ENCODE measurements around the gene OAF. TPM values are rescaled to one million over a fixed set of nuclear protein-coding genes. Genes with fewer than 3 reads are reported as not detected.

OAF gene
- total RNA-seq, 1 experiment from 2014 or later: 97.1 TPM

DNA sequence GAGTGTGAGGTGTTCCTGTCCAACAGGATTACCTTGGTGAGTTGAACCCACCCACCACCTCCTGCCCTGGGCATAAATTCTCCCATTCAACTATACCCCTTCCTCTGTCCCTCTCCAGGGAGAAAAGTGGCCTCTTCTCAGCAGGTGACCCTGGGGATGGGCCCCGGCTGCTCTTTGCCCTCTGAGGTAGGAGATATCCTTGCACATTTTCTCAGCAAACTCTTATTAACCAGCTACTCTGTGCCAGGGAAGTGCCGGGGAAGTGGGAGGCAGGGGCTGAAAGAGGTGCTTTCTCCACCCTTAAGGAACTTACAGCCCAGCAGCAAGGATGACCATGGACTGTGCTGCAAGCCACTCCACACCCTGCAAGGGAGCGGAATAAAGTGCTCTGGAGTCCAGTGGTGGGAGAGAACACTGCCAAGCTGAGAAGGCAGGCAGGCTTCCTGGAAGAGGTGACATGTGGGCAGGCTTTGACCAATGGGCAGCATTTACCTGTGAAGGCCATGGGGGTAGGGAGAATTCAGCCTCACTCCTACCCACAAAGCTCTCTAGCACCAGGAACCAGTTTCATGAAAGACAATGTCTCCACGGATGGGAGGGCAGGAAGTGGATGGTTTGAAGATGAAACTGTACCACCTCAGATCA lies 21.9 kb upstream of the OAF start:
- H3K9me2 ChIP-seq (replicated peaks; ENCODE audit: low read length): no peaks in the 10 kb centered on the region
- no peaks in the 10 kb centered on the region for H3K36me3 ChIP-seq (ENCODE audit: low read depth, low read length)
- no peaks in the 10 kb centered on the region for H3K79me2 ChIP-seq (ENCODE audit: low read length)
- H2AFZ ChIP-seq (ENCODE audit: low read length): no peak overlapping the region
- no peak for DNase-seq
- no peak for ATAC-seq
- CTCF ChIA-PET: no interaction called here
- H3K4me3 ChIP-seq (ENCODE audit: low read length): no peak overlapping the region
- H3K27ac ChIP-seq (ENCODE audit: low read length): no peak overlapping the region
- TF ChIP-seq EZH2phosphoT487 (IDR thresholded peaks at IDR 0.05; ENCODE audit: borderline replicate concordance, low read length): no peak
- no peak for TF ChIP-seq EZH2 (IDR thresholded peaks at IDR 0.05; ENCODE audit: low read length, unreplicated experiment)
- TF ChIP-seq, protein P1, sequence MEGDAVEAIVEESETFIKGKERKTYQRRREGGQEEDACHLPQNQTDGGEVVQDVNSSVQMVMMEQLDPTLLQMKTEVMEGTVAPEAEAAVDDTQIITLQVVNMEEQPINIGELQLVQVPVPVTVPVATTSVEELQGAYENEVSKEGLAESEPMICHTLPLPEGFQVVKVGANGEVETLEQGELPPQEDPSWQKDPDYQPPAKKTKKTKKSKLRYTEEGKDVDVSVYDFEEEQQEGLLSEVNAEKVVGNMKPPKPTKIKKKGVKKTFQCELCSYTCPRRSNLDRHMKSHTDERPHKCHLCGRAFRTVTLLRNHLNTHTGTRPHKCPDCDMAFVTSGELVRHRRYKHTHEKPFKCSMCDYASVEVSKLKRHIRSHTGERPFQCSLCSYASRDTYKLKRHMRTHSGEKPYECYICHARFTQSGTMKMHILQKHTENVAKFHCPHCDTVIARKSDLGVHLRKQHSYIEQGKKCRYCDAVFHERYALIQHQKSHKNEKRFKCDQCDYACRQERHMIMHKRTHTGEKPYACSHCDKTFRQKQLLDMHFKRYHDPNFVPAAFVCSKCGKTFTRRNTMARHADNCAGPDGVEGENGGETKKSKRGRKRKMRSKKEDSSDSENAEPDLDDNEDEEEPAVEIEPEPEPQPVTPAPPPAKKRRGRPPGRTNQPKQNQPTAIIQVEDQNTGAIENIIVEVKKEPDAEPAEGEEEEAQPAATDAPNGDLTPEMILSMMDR (conservative IDR thresholded peaks at IDR 0.05; ENCODE audit: low read depth, low read length): no peak
- no peaks in the 10 kb centered on the region for H4K20me1 ChIP-seq (ENCODE audit: low read length)
- no TSS peak for BruUV-seq (replicated peaks)
- H3K27me3 ChIP-seq (ENCODE audit: low read length): peaks cover 23% of the 10 kb centered on the region
- no peak overlapping the region for H3K4me2 ChIP-seq (ENCODE audit: low read length)
- H3F3A ChIP-seq (ENCODE audit: low read length, unreplicated experiment): no peaks in the 10 kb centered on the region
- H3K9ac ChIP-seq (ENCODE audit: low read length): no peak overlapping the region
- no peaks in the 10 kb centered on the region for H3K9me3 ChIP-seq (ENCODE audit: low read length)
- intact Hi-C loops (cut with micrococcal nuclease): no loop called here
- H3K4me1 ChIP-seq (ENCODE audit: insufficient read depth, low read length): peaks cover 11% of the 10 kb centered on the region; the same call in 1 of the 2 replicates
- POLR2A ChIA-PET (ENCODE audit: unreplicated experiment): no interaction called here

DNA sequence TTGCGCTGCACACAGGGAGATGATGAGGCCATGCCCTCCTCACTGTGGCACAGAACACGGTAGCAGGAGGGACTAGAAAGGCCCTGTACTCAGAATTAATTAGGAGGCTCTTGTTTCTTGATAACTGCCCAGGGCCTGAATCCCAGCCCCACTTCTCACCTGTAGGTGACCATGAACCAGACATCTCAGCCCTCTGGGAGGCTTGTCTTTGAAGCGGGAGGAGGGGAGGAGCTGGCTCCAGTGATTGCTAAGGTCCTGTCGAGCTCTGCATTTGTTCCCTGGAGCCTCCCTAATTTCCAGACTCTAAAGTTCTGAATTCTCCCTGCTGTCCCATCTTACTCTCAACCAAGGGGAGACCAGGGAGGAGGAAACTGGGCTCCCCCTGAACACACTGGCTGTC lies 19.8 kb upstream of the OAF start:
- no peak for ATAC-seq
- CTCF ChIA-PET: no interaction called here

More for the DNA sequence above, 19.8 kb upstream of the OAF start:
- no peak for DNase-seq
- intact Hi-C loops (cut with micrococcal nuclease): no loop called here
- BruUV-seq (replicated peaks): no TSS peak
- Histone ChIP-seq H3K36me3 (ENCODE audit: low read depth, low read length) (no peaks in the 10 kb centered on the region), H4K20me1 (ENCODE audit: low read length) (no peaks in the 10 kb centered on the region), H3K4me1 (ENCODE audit: insufficient read depth, low read length) (peaks cover 11% of the 10 kb centered on the region; the same call in 1 of the 2 replicates), H3K4me2 (ENCODE audit: low read length) (no peak overlapping the region), H3K9me2 (replicated peaks; ENCODE audit: low read length) (no peaks in the 10 kb centered on the region), H3K79me2 (ENCODE audit: low read length) (no peaks in the 10 kb centered on the region), H3K9ac (ENCODE audit: low read length) (no peak overlapping the region), H3K27ac (ENCODE audit: low read length) (no peak overlapping the region), H3F3A (ENCODE audit: low read length, unreplicated experiment) (no peaks in the 10 kb centered on the region), H2AFZ (ENCODE audit: low read length) (no peak overlapping the region), H3K27me3 (ENCODE audit: low read length) (peaks cover 23% of the 10 kb centered on the region), H3K4me3 (ENCODE audit: low read length) (no peak overlapping the region), H3K9me3 (ENCODE audit: low read length) (no peaks in the 10 kb centered on the region)
- POLR2A ChIA-PET (ENCODE audit: unreplicated experiment): no interaction called here
- TF ChIP-seq, protein P1 (conservative IDR thresholded peaks at IDR 0.05; ENCODE audit: low read depth, low read length): no peak
- TF ChIP-seq EZH2phosphoT487 (IDR thresholded peaks at IDR 0.05; ENCODE audit: borderline replicate concordance, low read length): no peak
- TF ChIP-seq EZH2 (IDR thresholded peaks at IDR 0.05; ENCODE audit: low read length, unreplicated experiment): no peak
